ENCODE data around the gene ARMS2. TPM values are rescaled to one million over a fixed set of nuclear protein-coding genes. Genes with fewer than 3 reads are reported as not detected.

ARMS2 gene
- total RNA-seq, 1 experiment from 2014 or later, result not detected

GRCh38 chr10:122435212-122435827 is 19.1 kb upstream of the ARMS2 start:
- H3K27ac ChIP-seq, result no peak overlapping the region
- DNase-seq (ENCODE audit: low read depth in 1 of 2, low spot score in 2 of 2), result peak in 1 of 2 experiments; percentile 35
- no peaks in the 10 kb centered on the region for H3K36me3 ChIP-seq
- no peaks in the 10 kb centered on the region for H3K4me1 ChIP-seq (replicated peaks)
- H3K27me3 ChIP-seq (replicated peaks), result no peaks in the 10 kb centered on the region
- H3K9me3 ChIP-seq (replicated peaks), result no peaks in the 10 kb centered on the region
- H3K4me3 ChIP-seq, result no peak overlapping the region

GRCh38 chr10:122441961-122442360 is 12.5 kb upstream of the ARMS2 start:
- H3K27ac ChIP-seq, result no peak overlapping the region
- H3K9me3 ChIP-seq (replicated peaks), result no peaks in the 10 kb centered on the region
- H3K36me3 ChIP-seq, result no peaks in the 10 kb centered on the region
- H3K4me1 ChIP-seq (replicated peaks), result peaks cover 8% of the 10 kb centered on the region
- peak in 1 of 2 experiments; percentile 36 for DNase-seq (ENCODE audit: low read depth in 1 of 2, low spot score in 2 of 2)
- no peaks in the 10 kb centered on the region for H3K27me3 ChIP-seq (replicated peaks)
- H3K4me3 ChIP-seq, result no peak overlapping the region

GRCh38 chr10:122445469-122445868 is 9.0 kb upstream of the ARMS2 start:
- peaks cover 8% of the 10 kb centered on the region for H3K4me1 ChIP-seq (replicated peaks)
- 0 out of 2 replicates have a peak, but pooled peaks cover 3% of the 10 kb centered on the region for H3K27me3 ChIP-seq (replicated peaks)
- H3K27ac ChIP-seq, result no peak overlapping the region
- DNase-seq (ENCODE audit: low read depth in 1 of 2, low spot score in 2 of 2), result no peak
- no peaks in the 10 kb centered on the region for H3K36me3 ChIP-seq
- H3K9me3 ChIP-seq (replicated peaks), result no peaks in the 10 kb centered on the region
- no peak overlapping the region for H3K4me3 ChIP-seq

- Histone ChIP-seq H3K36me3 (no peaks in the 10 kb centered on the region), H3K27me3 (replicated peaks) (0 out of 2 replicates have a peak, but pooled peaks cover 3% of the 10 kb centered on the region), H3K9me3 (replicated peaks) (no peaks in the 10 kb centered on the region), H3K4me3 (no peak overlapping the region), H3K4me1 (replicated peaks) (peaks cover 8% of the 10 kb centered on the region), H3K27ac (no peak overlapping the region)
- no peak for DNase-seq (ENCODE audit: low read depth in 1 of 2, low spot score in 2 of 2)
Observed at GRCh38 chr10:122445904-122446303, 8.5 kb upstream of the ARMS2 start.

- DNase-seq (ENCODE audit: low read depth in 1 of 2, low spot score in 2 of 2), result no peak
- H3K27ac ChIP-seq, result no peak overlapping the region
- H3K9me3 ChIP-seq (replicated peaks), result no peaks in the 10 kb centered on the region
- 0 out of 2 replicates have a peak, but pooled peaks cover 3% of the 10 kb centered on the region for H3K27me3 ChIP-seq (replicated peaks)
- no peak overlapping the region for H3K4me3 ChIP-seq
- H3K36me3 ChIP-seq, result no peaks in the 10 kb centered on the region
- H3K4me1 ChIP-seq (replicated peaks), result peaks cover 7% of the 10 kb centered on the region
Observed at GRCh38 chr10:122446668-122447423, 7.6 kb upstream of the ARMS2 start.

GRCh38 chr10:122448600-122448999 is 5.9 kb upstream of the ARMS2 start:
- Histone ChIP-seq H3K4me1 (replicated peaks) (no peaks in the 10 kb centered on the region; the same call in 1 of the 2 replicates), H3K27me3 (replicated peaks) (0 out of 2 replicates have a peak, but pooled peaks cover 3% of the 10 kb centered on the region), H3K36me3 (no peaks in the 10 kb centered on the region), H3K27ac (no peak overlapping the region), H3K4me3 (no peak overlapping the region), H3K9me3 (replicated peaks) (no peaks in the 10 kb centered on the region)
- no peak for DNase-seq (ENCODE audit: low read depth in 1 of 2, low spot score in 2 of 2)

GRCh38 chr10:122449153-122449552 is 5.3 kb upstream of the ARMS2 start:
- DNase-seq (ENCODE audit: low read depth in 1 of 2, low spot score in 2 of 2), result no peak
- no peak overlapping the region for H3K4me3 ChIP-seq
- H3K9me3 ChIP-seq (replicated peaks), result no peaks in the 10 kb centered on the region
- H3K27ac ChIP-seq, result no peak overlapping the region
- no peaks in the 10 kb centered on the region for H3K36me3 ChIP-seq
- H3K27me3 ChIP-seq (replicated peaks), result 0 out of 2 replicates have a peak, but pooled peaks cover 3% of the 10 kb centered on the region
- H3K4me1 ChIP-seq (replicated peaks), result no peaks in the 10 kb centered on the region; the same call in 1 of the 2 replicates

- Histone ChIP-seq H3K4me1 (replicated peaks) (no peaks in the 10 kb centered on the region; the same call in 1 of the 2 replicates), H3K4me3 (no peak overlapping the region), H3K27me3 (replicated peaks) (0 out of 2 replicates have a peak, but pooled peaks cover 3% of the 10 kb centered on the region), H3K27ac (no peak overlapping the region), H3K9me3 (replicated peaks) (no peaks in the 10 kb centered on the region), H3K36me3 (no peaks in the 10 kb centered on the region)
- DNase-seq (ENCODE audit: low read depth in 1 of 2, low spot score in 2 of 2), result no peak
Observed at GRCh38 chr10:122450353-122450990, 4.0 kb upstream of the ARMS2 start.

GRCh38 chr10:122454071-122454470 is 382 bp upstream of the ARMS2 start:
- no peaks in the 10 kb centered on the region for H3K36me3 ChIP-seq
- no peak overlapping the region for H3K27ac ChIP-seq
- peaks cover 2% of the 10 kb centered on the region; the same call in 1 of the 2 replicates for H3K27me3 ChIP-seq (replicated peaks)
- H3K9me3 ChIP-seq (replicated peaks), result no peaks in the 10 kb centered on the region
- H3K4me1 ChIP-seq (replicated peaks), result no peaks in the 10 kb centered on the region
- no peak for DNase-seq (ENCODE audit: low read depth in 1 of 2, low spot score in 2 of 2)
- H3K4me3 ChIP-seq, result no peak overlapping the region

GRCh38 chr10:122455376-122456079 is 1.1 kb downstream of the ARMS2 start:
- Histone ChIP-seq H3K27ac (no peak overlapping the region), H3K36me3 (no peaks in the 10 kb centered on the region), H3K27me3 (replicated peaks) (peaks cover 10% of the 10 kb centered on the region), H3K9me3 (replicated peaks) (no peaks in the 10 kb centered on the region), H3K4me1 (replicated peaks) (peaks cover under 1% of the 10 kb centered on the region), H3K4me3 (no peak overlapping the region)
- peak in 1 of 2 experiments; percentile 2 for DNase-seq (ENCODE audit: low read depth in 1 of 2, low spot score in 2 of 2)

- peaks cover 18% of the 10 kb centered on the region for H3K4me1 ChIP-seq (replicated peaks)
- H3K4me3 ChIP-seq, result no peak overlapping the region
- DNase-seq (ENCODE audit: low read depth in 1 of 2, low spot score in 2 of 2), result peak in 1 of 2 experiments; percentile 8
- peaks cover 28% of the 10 kb centered on the region for H3K27me3 ChIP-seq (replicated peaks)
- no peaks in the 10 kb centered on the region for H3K36me3 ChIP-seq
- no peak overlapping the region for H3K27ac ChIP-seq
- no peaks in the 10 kb centered on the region for H3K9me3 ChIP-seq (replicated peaks)
Observed at GRCh38 chr10:122457934-122458333, 3.5 kb downstream of the ARMS2 start.

GRCh38 chr10:122458693-122459092 is 4.2 kb downstream of the ARMS2 start:
- Histone ChIP-seq H3K4me1 (replicated peaks) (peaks cover 20% of the 10 kb centered on the region), H3K27ac (no peak overlapping the region), H3K4me3 (no peak overlapping the region), H3K36me3 (no peaks in the 10 kb centered on the region), H3K27me3 (replicated peaks) (peaks cover 30% of the 10 kb centered on the region), H3K9me3 (replicated peaks) (no peaks in the 10 kb centered on the region)
- peak in 1 of 2 experiments; percentile 38 for DNase-seq (ENCODE audit: low read depth in 1 of 2, low spot score in 2 of 2)

- Histone ChIP-seq H3K27me3 (replicated peaks) (peaks cover 30% of the 10 kb centered on the region), H3K9me3 (replicated peaks) (no peaks in the 10 kb centered on the region), H3K4me1 (replicated peaks) (peaks cover 20% of the 10 kb centered on the region), H3K27ac (no peak overlapping the region), H3K36me3 (no peaks in the 10 kb centered on the region), H3K4me3 (no peak overlapping the region)
- DNase-seq (ENCODE audit: low read depth in 1 of 2, low spot score in 2 of 2), result peak in 1 of 2 experiments; percentile 31
Observed at GRCh38 chr10:122459561-122460273, 5.3 kb downstream of the ARMS2 start.

Data from SJSA1 (cell line).